IMR-90 (cell line): ENCODE data around the gene NUDCD2. TPM values are rescaled to one million over a fixed set of nuclear protein-coding genes. Genes with fewer than 3 reads are reported as not detected.

Experiments
- ATAC-seq: fragments of 200-7000 bp; cut with Tn5 transposase; 2 replicates; pipeline ENCODE4 v1.9.1; 2020; ENCODE audit warnings: low read depth, mild to moderate bottlenecking, moderate library complexity
- BruUV-seq: library from RNA; stranded (reverse); fragments of 400-500 nt; replicated peaks from 2 replicates; lab custom pipeline; 2021; lab: Mats Ljungman, UMichigan
- CTCF ChIA-PET: fragments of 300-600 bp; formaldehyde crosslinking; extraction: SDS; loops from one replicate; lab custom pipeline; 2021; ENCODE audit warnings: antibody characterized with exemption; lab: Yijun Ruan, JAX
- POLR2A ChIA-PET: fragments of 300-600 bp; sonication (Branson Sonifier 250); formaldehyde crosslinking; loops from one replicate; lab custom pipeline; 2022; ENCODE audit warnings: antibody characterized with exemption; ENCODE audit not compliant: unreplicated experiment; lab: Charles Lee
- DNase-seq: peaks from one replicate; pipeline ENCODE4 v3.0.0; 2013
- H2AFZ ChIP-seq: replicated peaks from 2 replicates; pipeline ENCODE3; 2013; ENCODE audit warnings: low read length, mild to moderate bottlenecking; ENCODE audit not compliant: poor library complexity
- H2AK5ac ChIP-seq: 2 replicates; pipeline ENCODE4 v1.6.1; 2013; ENCODE audit warnings: low read depth, low read length, inconsistent platforms
- H2AK9ac ChIP-seq: replicated peaks from 2 replicates; pipeline ENCODE3; 2013; ENCODE audit warnings: mild to moderate bottlenecking, low read depth, low read length, moderate library complexity; ENCODE audit not compliant: poor library complexity
- H2BK120ac ChIP-seq: 2 replicates; pipeline ENCODE4 v1.6.1; 2013; ENCODE audit warnings: low read depth, low read length, inconsistent platforms
- H2BK15ac ChIP-seq: 3 replicates; pipeline ENCODE4 v1.6.1; 2013; ENCODE audit warnings: low read depth, low read length, inconsistent platforms
- H2BK20ac ChIP-seq: 2 replicates; pipeline ENCODE4 v1.6.1; 2013; ENCODE audit warnings: low read depth, mild to moderate bottlenecking, inconsistent platforms, low read length, moderate library complexity
- H2BK5ac ChIP-seq: 2 replicates; pipeline ENCODE4 v1.6.1; 2013; ENCODE audit warnings: mild to moderate bottlenecking, low read depth, low read length, inconsistent platforms; ENCODE audit not compliant: poor library complexity, severe bottlenecking
- H3K14ac ChIP-seq: replicated peaks from 2 replicates; pipeline ENCODE4 v1.6.1; 2013; ENCODE audit warnings: low read depth, low read length, inconsistent platforms
- H3K18ac ChIP-seq: 2 replicates; pipeline ENCODE4 v1.6.1; 2013; ENCODE audit warnings: low read depth, low read length, control low read depth
- H3K23ac ChIP-seq: 2 replicates; pipeline ENCODE4 v1.6.1; 2013; ENCODE audit warnings: low read depth, low read length, inconsistent platforms
- H3K27ac ChIP-seq: 2 replicates; pipeline ENCODE4 v1.5.1; 2013; ENCODE audit warnings: mild to moderate bottlenecking, control low read depth, low read length; ENCODE audit not compliant: insufficient read depth
- H3K27me3 ChIP-seq: 2 replicates; pipeline ENCODE4 v1.6.1; 2013; ENCODE audit warnings: low read length; ENCODE audit not compliant: control insufficient read depth, insufficient read depth
- H3K36me3 ChIP-seq: 2 replicates; pipeline ENCODE4 v1.6.1; 2013; ENCODE audit warnings: low read length, mixed read lengths; ENCODE audit not compliant: control insufficient read depth, insufficient read depth
- H3K4ac ChIP-seq: 2 replicates; pipeline ENCODE4 v1.6.1; 2013; ENCODE audit warnings: low read depth, low read length, inconsistent platforms
- H3K4me1 ChIP-seq: 2 replicates; pipeline ENCODE4 v1.6.1; 2013; ENCODE audit warnings: low read length, mixed read lengths; ENCODE audit not compliant: control insufficient read depth, insufficient read depth
- H3K4me2 ChIP-seq: 2 replicates; pipeline ENCODE4 v1.6.1; 2013; ENCODE audit warnings: low read depth, mild to moderate bottlenecking, control low read depth, low read length, moderate library complexity
- H3K4me3 ChIP-seq: 2 replicates; pipeline ENCODE4 v1.5.1; 2013; ENCODE audit warnings: low read depth, mild to moderate bottlenecking, control low read depth, low read length, moderate library complexity; ENCODE audit not compliant: insufficient read depth
- H3K56ac ChIP-seq: 2 replicates; pipeline ENCODE4 v1.6.1; 2013; ENCODE audit warnings: low read length, inconsistent platforms; ENCODE audit not compliant: insufficient read depth; ENCODE audit errors: extremely low read depth
- H3K79me1 ChIP-seq, 2 experiments: 2 replicates each; pipeline ENCODE4 v1.6.1; 2013; ENCODE audit warnings: low read length in 2 of 2, inconsistent platforms in 1 of 2, low read depth in 1 of 2
- H3K9ac ChIP-seq: 2 replicates; pipeline ENCODE4 v1.6.1; 2013; ENCODE audit warnings: low read depth, low read length, control low read depth
- H3K9me1 ChIP-seq: 2 replicates; pipeline ENCODE4 v1.6.1; 2013; ENCODE audit warnings: low read length, inconsistent platforms; ENCODE audit not compliant: insufficient read depth
- H3K9me3 ChIP-seq: 2 replicates; pipeline ENCODE4 v1.6.1; 2013; ENCODE audit warnings: low read length; ENCODE audit not compliant: control insufficient read depth, insufficient read depth
- H4K20me1 ChIP-seq: 2 replicates; pipeline ENCODE4 v1.6.1; 2013; ENCODE audit warnings: low read length, inconsistent platforms; ENCODE audit not compliant: insufficient read depth
- H4K5ac ChIP-seq: 2 replicates; pipeline ENCODE4 v1.6.1; 2013; ENCODE audit warnings: mild to moderate bottlenecking, low read depth, low read length, control low read depth
- H4K8ac ChIP-seq, 2 experiments: 2 replicates each; pipeline ENCODE4 v1.6.1; 2013; ENCODE audit warnings: low read depth in 2 of 2, low read length in 2 of 2, control low read depth in 1 of 2, inconsistent platforms in 1 of 2
- H4K91ac ChIP-seq: 2 replicates; pipeline ENCODE4 v1.6.1; 2013; ENCODE audit warnings: low read depth, low read length, inconsistent platforms; ENCODE audit not compliant: insufficient read depth
- MAFK ChIP-seq: IDR thresholded peaks from 2 replicates; pipeline ENCODE4 v1.6.1; 2012; ENCODE audit warnings: low read depth, low read length, improper control_type of control experiment
- MAZ ChIP-seq: IDR thresholded peaks from 2 replicates; pipeline ENCODE4 v1.6.1; 2012; ENCODE audit warnings: low read depth, mild to moderate bottlenecking, low read length, improper control_type of control experiment, moderate library complexity, borderline replicate concordance
- MXI1 ChIP-seq: IDR thresholded peaks from 2 replicates; pipeline ENCODE4 v1.6.1; 2012; ENCODE audit warnings: low read depth, mild to moderate bottlenecking, low read length, moderate library complexity, borderline replicate concordance
- RCOR1 ChIP-seq: IDR thresholded peaks from 2 replicates; pipeline ENCODE4 v1.6.1; 2012; ENCODE audit warnings: mild to moderate bottlenecking, low read length, improper control_type of control experiment; ENCODE audit not compliant: insufficient replicate concordance
- RFX5 ChIP-seq: IDR thresholded peaks from 2 replicates; pipeline ENCODE4 v1.8.0; 2012; ENCODE audit warnings: low read depth, mild to moderate bottlenecking, low read length, moderate library complexity
- WGBS, 2 experiments: methylation state at CpG; one replicate each; pipeline versions ENCODE4 v1.1.5 to v1.1.7; 2013; ENCODE audit warnings: missing lambda C conversion rate in 2 of 2; ENCODE audit not compliant: insufficient read length in 1 of 2; ENCODE audit errors: extremely low coverage in 2 of 2; 5-methylcytosine and 5-hydroxymethylcytosine counted together
- dilution Hi-C: fragments of 300-500 bp; cut with HindIII; formaldehyde crosslinking; loops from one replicate; pipeline ENCODE4 v1.14.3; 2018; ENCODE audit warnings: low sequenced_read_pairs; ENCODE audit not compliant: unreplicated experiment
- in situ Hi-C: fragments of 300-500 bp; cut with MboI; formaldehyde crosslinking; loops from 3 replicates; pipeline ENCODE4 v1.14.3; 2019; ENCODE audit warnings: low sequenced_read_pairs, inconsistent platforms, mixed read lengths
- intact Hi-C: fragments of 100-400 bp; cut with micrococcal nuclease; formaldehyde crosslinking; loops from 2 replicates; pipeline ENCODE4 v1.10.0; 2022
- polyA plus RNA-seq, 3 experiments: library from polyadenylated mRNA; depleted of rRNA; stranded (reverse); fragments of >200 nt; gene quantifications; 2 replicates each; pipeline ENCODE4 v1.2.3, GENCODE V29; 2012; ENCODE audit warnings: low replicate concordance in 1 of 3
- total RNA-seq: library from RNA; depleted of rRNA; stranded (reverse); fragments of >200 nt; gene quantifications from 2 replicates; pipeline ENCODE4 v1.2.3, GENCODE V29; 2012
- TF ChIP-seq, protein P1 (sequence below): conservative IDR thresholded peaks from 2 replicates; pipeline ENCODE4 v1.5.1; 2012; ENCODE audit warnings: mild to moderate bottlenecking, low read depth, low read length, improper control_type of control experiment
- TF ChIP-seq, protein P2 (sequence below): fragments of 150-350 bp; IDR thresholded peaks from 2 replicates; pipeline ENCODE4 v1.6.1; 2016; ENCODE audit warnings: low read depth, mild to moderate bottlenecking, low read length, moderate library complexity, borderline replicate concordance

Gene NUDCD2
- total and polyA plus RNA-seq, 2 of the 4 experiments (the other 2 are of a cell fraction) = 3.0 to 3.5 TPM

DNA sequence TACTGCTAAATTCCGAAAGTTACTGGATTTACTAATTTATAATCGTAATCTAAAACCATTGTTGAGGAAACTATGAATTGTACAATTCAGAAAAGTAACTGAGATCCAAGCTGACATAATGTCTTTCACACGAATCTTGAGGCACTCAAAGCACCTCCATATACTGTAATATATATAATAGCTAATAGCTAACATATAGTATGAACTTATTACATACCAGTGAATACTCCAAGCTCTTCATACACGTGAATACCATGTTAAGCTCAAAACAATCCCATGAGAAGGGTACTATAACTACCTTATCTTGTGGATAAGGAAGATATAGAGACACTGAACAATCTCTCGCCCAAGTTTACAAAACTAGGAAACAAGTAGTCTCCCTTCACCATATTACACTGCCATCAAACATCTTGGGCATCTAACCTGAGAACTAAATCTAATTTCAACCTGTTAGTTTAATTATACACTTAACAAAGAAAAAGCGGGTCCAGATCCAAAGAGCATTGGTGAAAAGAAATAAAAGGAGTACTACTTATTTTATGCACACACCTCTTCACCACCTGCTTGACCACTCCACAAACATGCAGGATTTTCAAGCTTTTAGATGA, 1.0 kb downstream of the NUDCD2 start:
- Histone ChIP-seq H3K27me3 (no peaks in the 10 kb centered on the region), H4K5ac (no peak overlapping the region), H2BK120ac (no peak overlapping the region), H2AK9ac (no peak overlapping the region), H3K9ac (peak overlapping the region; percentile 90; the same call in 1 of the 2 replicates), H3K4me2 (peak overlapping the region; percentile 96), H3K36me3 (peaks cover 3% of the 10 kb centered on the region; the same call in 1 of the 2 replicates), H3K4me1 (no peaks in the 10 kb centered on the region), H2AFZ (no peak overlapping the region), H2BK15ac (no peak overlapping the region), H3K4me3 (peak overlapping the region; percentile 65), H2BK20ac (no peak overlapping the region), H2BK5ac (peak overlapping the region; percentile 94), H2AK5ac (no peak overlapping the region), H3K79me1 (peaks cover 14% of the 10 kb centered on the region in 2 experiments; a peak in 2 of 4 replicates), H4K8ac (peak overlapping the region in 1 of 2 experiments; percentile 64; a peak in 1 of 4 replicates), H3K9me1 (no peaks in the 10 kb centered on the region), H3K56ac (no peak overlapping the region), H4K20me1 (no peaks in the 10 kb centered on the region), H3K9me3 (no peaks in the 10 kb centered on the region), H4K91ac (no peak overlapping the region), H3K27ac (no peak overlapping the region; the same call in 1 of the 2 replicates), H3K14ac (no peak overlapping the region), H3K23ac (peak overlapping the region; percentile 82; the same call in 1 of the 2 replicates), H3K4ac (no peak overlapping the region), H3K18ac (no peak overlapping the region)
- DNase-seq = no peak
- no TSS peak for BruUV-seq
- in situ Hi-C loops = no loop called here
- POLR2A ChIA-PET = no interaction called here
- CTCF ChIA-PET = interaction anchor here (1.3 kb wide), 1 partner anchor 15 kb away, joined by 4 read pairs; no protein-coding TSS in a partner anchor
- intact Hi-C loops = no loop called here
- ATAC-seq = no peak
- dilution Hi-C loops = no loop called here
- TF ChIP-seq RCOR1 (no peak), MXI1 (no peak), MAZ (no peak), MAFK (no peak), RFX5 (no peak)
- TF ChIP-seq, protein P1, sequence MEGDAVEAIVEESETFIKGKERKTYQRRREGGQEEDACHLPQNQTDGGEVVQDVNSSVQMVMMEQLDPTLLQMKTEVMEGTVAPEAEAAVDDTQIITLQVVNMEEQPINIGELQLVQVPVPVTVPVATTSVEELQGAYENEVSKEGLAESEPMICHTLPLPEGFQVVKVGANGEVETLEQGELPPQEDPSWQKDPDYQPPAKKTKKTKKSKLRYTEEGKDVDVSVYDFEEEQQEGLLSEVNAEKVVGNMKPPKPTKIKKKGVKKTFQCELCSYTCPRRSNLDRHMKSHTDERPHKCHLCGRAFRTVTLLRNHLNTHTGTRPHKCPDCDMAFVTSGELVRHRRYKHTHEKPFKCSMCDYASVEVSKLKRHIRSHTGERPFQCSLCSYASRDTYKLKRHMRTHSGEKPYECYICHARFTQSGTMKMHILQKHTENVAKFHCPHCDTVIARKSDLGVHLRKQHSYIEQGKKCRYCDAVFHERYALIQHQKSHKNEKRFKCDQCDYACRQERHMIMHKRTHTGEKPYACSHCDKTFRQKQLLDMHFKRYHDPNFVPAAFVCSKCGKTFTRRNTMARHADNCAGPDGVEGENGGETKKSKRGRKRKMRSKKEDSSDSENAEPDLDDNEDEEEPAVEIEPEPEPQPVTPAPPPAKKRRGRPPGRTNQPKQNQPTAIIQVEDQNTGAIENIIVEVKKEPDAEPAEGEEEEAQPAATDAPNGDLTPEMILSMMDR = no peak
- TF ChIP-seq, protein P2, sequence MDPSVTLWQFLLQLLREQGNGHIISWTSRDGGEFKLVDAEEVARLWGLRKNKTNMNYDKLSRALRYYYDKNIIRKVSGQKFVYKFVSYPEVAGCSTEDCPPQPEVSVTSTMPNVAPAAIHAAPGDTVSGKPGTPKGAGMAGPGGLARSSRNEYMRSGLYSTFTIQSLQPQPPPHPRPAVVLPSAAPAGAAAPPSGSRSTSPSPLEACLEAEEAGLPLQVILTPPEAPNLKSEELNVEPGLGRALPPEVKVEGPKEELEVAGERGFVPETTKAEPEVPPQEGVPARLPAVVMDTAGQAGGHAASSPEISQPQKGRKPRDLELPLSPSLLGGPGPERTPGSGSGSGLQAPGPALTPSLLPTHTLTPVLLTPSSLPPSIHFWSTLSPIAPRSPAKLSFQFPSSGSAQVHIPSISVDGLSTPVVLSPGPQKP = no peak
- WGBS, 2 experiments = no CpG with 5 or more reads among the region's 6 CpGs
